Measurements from ENCODE around the gene KRT32. TPM values are rescaled to one million over a fixed set of nuclear protein-coding genes. Genes with fewer than 3 reads are reported as not detected.
"Not testable (repeated sequence)": the region's sequence is repeated elsewhere in the genome, so short reads cannot be mapped to it uniquely, and the experiment has no call there.

Gene KRT32
- total and polyA plus RNA-seq, 2 donors = not detected

GRCh38 chr17:41422586-41422985 is 44.6 kb downstream of the KRT32 start:
- not testable (repeated sequence) for H3K4me1 ChIP-seq (ENCODE audit: insufficient read depth); DNase-seq (ENCODE audit: extremely low spot score); H3K36me3 ChIP-seq (ENCODE audit: insufficient read depth); H3K4me3 ChIP-seq (ENCODE audit: low read depth, low read length); H3K27ac ChIP-seq (ENCODE audit: low read depth)
- WGBS = 80% methylated on average over 11 of the region's 11 CpGs

- DNase-seq (ENCODE audit: extremely low spot score) = no peak
- Histone ChIP-seq H3K27ac (ENCODE audit: low read depth) (no peak overlapping the region), H3K36me3 (ENCODE audit: insufficient read depth) (no peaks in the 10 kb centered on the region), H3K4me3 (ENCODE audit: low read depth, low read length) (no peak overlapping the region), H3K4me1 (ENCODE audit: insufficient read depth) (no peaks in the 10 kb centered on the region)
- WGBS = 31% methylated on average over 4 of the region's 4 CpGs
These were observed 45.6 kb downstream of the KRT32 start for GRCh38 chr17:41421617-41422016.

GRCh38 chr17:41421116-41421515 is 46.1 kb downstream of the KRT32 start:
- H3K4me3 ChIP-seq (ENCODE audit: low read depth, low read length) = no peak overlapping the region
- no peak overlapping the region for H3K27ac ChIP-seq (ENCODE audit: low read depth)
- H3K4me1 ChIP-seq (ENCODE audit: insufficient read depth) = no peaks in the 10 kb centered on the region
- DNase-seq (ENCODE audit: extremely low spot score) = no peak
- 57% methylated on average over 9 of the region's 9 CpGs for WGBS
- no peaks in the 10 kb centered on the region for H3K36me3 ChIP-seq (ENCODE audit: insufficient read depth)

- Histone ChIP-seq H3K36me3 (ENCODE audit: insufficient read depth) (no peaks in the 10 kb centered on the region), H3K27ac (ENCODE audit: low read depth) (no peak overlapping the region), H3K4me3 (ENCODE audit: low read depth, low read length) (no peak overlapping the region), H3K4me1 (ENCODE audit: insufficient read depth) (no peaks in the 10 kb centered on the region)
- DNase-seq (ENCODE audit: extremely low spot score) = no peak
- WGBS = 65% methylated on average over 4 of the region's 4 CpGs
These were observed 47.1 kb downstream of the KRT32 start for GRCh38 chr17:41420134-41420533.

- no peaks in the 10 kb centered on the region for H3K36me3 ChIP-seq (ENCODE audit: insufficient read depth)
- no peaks in the 10 kb centered on the region for H3K4me1 ChIP-seq (ENCODE audit: insufficient read depth)
- no peak for DNase-seq (ENCODE audit: extremely low spot score)
- H3K4me3 ChIP-seq (ENCODE audit: low read depth, low read length) = no peak overlapping the region
- WGBS = 95% methylated on average over 4 of the region's 4 CpGs
- H3K27ac ChIP-seq (ENCODE audit: low read depth) = no peak overlapping the region
These were observed 47.5 kb downstream of the KRT32 start for GRCh38 chr17:41419716-41420115.

- 79% methylated on average over 7 of the region's 7 CpGs for WGBS
- Histone ChIP-seq H3K27ac (ENCODE audit: low read depth) (no peak overlapping the region), H3K4me1 (ENCODE audit: insufficient read depth) (no peaks in the 10 kb centered on the region), H3K36me3 (ENCODE audit: insufficient read depth) (no peaks in the 10 kb centered on the region), H3K4me3 (ENCODE audit: low read depth, low read length) (no peak overlapping the region)
- DNase-seq (ENCODE audit: extremely low spot score) = no peak
These were observed 48.9 kb downstream of the KRT32 start for GRCh38 chr17:41418116-41418860.

GRCh38 chr17:41417576-41418015 is 49.6 kb downstream of the KRT32 start:
- Histone ChIP-seq H3K36me3 (ENCODE audit: insufficient read depth) (no peaks in the 10 kb centered on the region), H3K27ac (ENCODE audit: low read depth) (no peak overlapping the region), H3K4me3 (ENCODE audit: low read depth, low read length) (no peak overlapping the region), H3K4me1 (ENCODE audit: insufficient read depth) (no peaks in the 10 kb centered on the region)
- no peak for DNase-seq (ENCODE audit: extremely low spot score)
- 42% methylated on average over 4 of the region's 4 CpGs for WGBS

GRCh38 chr17:41417127-41417526 is 50.1 kb downstream of the KRT32 start:
- H3K4me1 ChIP-seq (ENCODE audit: insufficient read depth) = no peaks in the 10 kb centered on the region
- no peak overlapping the region for H3K4me3 ChIP-seq (ENCODE audit: low read depth, low read length)
- no peak for DNase-seq (ENCODE audit: extremely low spot score)
- H3K27ac ChIP-seq (ENCODE audit: low read depth) = no peak overlapping the region
- WGBS = 89% methylated on average over 6 of the region's 6 CpGs
- no peaks in the 10 kb centered on the region for H3K36me3 ChIP-seq (ENCODE audit: insufficient read depth)

- 79% methylated on average over 5 of the region's 5 CpGs for WGBS
- DNase-seq (ENCODE audit: extremely low spot score) = no peak
- H3K4me3 ChIP-seq (ENCODE audit: low read depth, low read length) = no peak overlapping the region
- H3K27ac ChIP-seq (ENCODE audit: low read depth) = no peak overlapping the region
- H3K4me1 ChIP-seq (ENCODE audit: insufficient read depth) = no peaks in the 10 kb centered on the region
- H3K36me3 ChIP-seq (ENCODE audit: insufficient read depth) = no peaks in the 10 kb centered on the region
These were observed 50.7 kb downstream of the KRT32 start for GRCh38 chr17:41416479-41416878.

- Histone ChIP-seq H3K4me1 (ENCODE audit: insufficient read depth) (no peaks in the 10 kb centered on the region), H3K27ac (ENCODE audit: low read depth) (no peak overlapping the region), H3K4me3 (ENCODE audit: low read depth, low read length) (no peak overlapping the region), H3K36me3 (ENCODE audit: insufficient read depth) (no peaks in the 10 kb centered on the region)
- DNase-seq (ENCODE audit: extremely low spot score) = no peak
- WGBS = 72% methylated on average over 3 of the region's 3 CpGs
These were observed 51.3 kb downstream of the KRT32 start for GRCh38 chr17:41415833-41416335.

- WGBS = 73% methylated on average over 4 of the region's 4 CpGs
- Histone ChIP-seq H3K36me3 (ENCODE audit: insufficient read depth) (no peaks in the 10 kb centered on the region), H3K27ac (ENCODE audit: low read depth) (no peak overlapping the region), H3K4me1 (ENCODE audit: insufficient read depth) (no peaks in the 10 kb centered on the region), H3K4me3 (ENCODE audit: low read depth, low read length) (no peak overlapping the region)
- no peak for DNase-seq (ENCODE audit: extremely low spot score)
These were observed 51.8 kb downstream of the KRT32 start for GRCh38 chr17:41415411-41415810.

- Histone ChIP-seq H3K4me1 (ENCODE audit: insufficient read depth) (no peaks in the 10 kb centered on the region), H3K36me3 (ENCODE audit: insufficient read depth) (no peaks in the 10 kb centered on the region), H3K4me3 (ENCODE audit: low read depth, low read length) (no peak overlapping the region), H3K27ac (ENCODE audit: low read depth) (no peak overlapping the region)
- no peak for DNase-seq (ENCODE audit: extremely low spot score)
- 82% methylated on average over 2 of the region's 2 CpGs for WGBS
These were observed 53.2 kb downstream of the KRT32 start for GRCh38 chr17:41413982-41414381.

GRCh38 chr17:41413353-41413957 is 53.7 kb downstream of the KRT32 start:
- no peaks in the 10 kb centered on the region for H3K4me1 ChIP-seq (ENCODE audit: insufficient read depth)
- 65% methylated on average over 5 of the region's 5 CpGs for WGBS
- H3K4me3 ChIP-seq (ENCODE audit: low read depth, low read length) = no peak overlapping the region
- H3K27ac ChIP-seq (ENCODE audit: low read depth) = no peak overlapping the region
- H3K36me3 ChIP-seq (ENCODE audit: insufficient read depth) = no peaks in the 10 kb centered on the region
- no peak for DNase-seq (ENCODE audit: extremely low spot score)

- 94% methylated on average over 20 of the region's 20 CpGs for WGBS
- H3K27ac ChIP-seq (ENCODE audit: low read depth) = no peak overlapping the region
These were observed 55.9 kb downstream of the KRT32 start for GRCh38 chr17:41411072-41411840.

More at GRCh38 chr17:41411072-41411840, 55.9 kb downstream of the KRT32 start:
- Histone ChIP-seq H3K4me1 (ENCODE audit: insufficient read depth) (no peaks in the 10 kb centered on the region), H3K36me3 (ENCODE audit: insufficient read depth) (no peaks in the 10 kb centered on the region), H3K4me3 (ENCODE audit: low read depth, low read length) (no peak overlapping the region)
- no peak for DNase-seq (ENCODE audit: extremely low spot score)
